Adipocyte (in vitro differentiated cells): ENCODE results near the gene C6orf47.
"Not testable (repeated sequence)": the region's sequence is repeated elsewhere in the genome, so short reads cannot be mapped to it uniquely, and the experiment has no call there.

Experiments used
- DNase-seq: peaks from one replicate; pipeline ENCODE4 v3.0.0-alpha.2; 2015; ENCODE audit warnings: low read depth
- H3K27me3 ChIP-seq: replicated peaks from 2 replicates; pipeline ENCODE4 v1.7.0; 2013; ENCODE audit warnings: mild to moderate bottlenecking, low read length, moderate library complexity; ENCODE audit not compliant: control insufficient read depth, insufficient read depth
- H3K36me3 ChIP-seq: 2 replicates; pipeline ENCODE4 v1.7.0; 2013; ENCODE audit warnings: low read length, mild to moderate bottlenecking, moderate library complexity; ENCODE audit not compliant: control insufficient read depth, insufficient read depth, severe bottlenecking
- H3K4me1 ChIP-seq: 2 replicates; pipeline ENCODE4 v1.7.0; 2013; ENCODE audit warnings: mild to moderate bottlenecking, low read length, moderate library complexity; ENCODE audit not compliant: control insufficient read depth, insufficient read depth
- H3K4me3 ChIP-seq: 2 replicates; pipeline ENCODE4 v1.7.0; 2013; ENCODE audit warnings: mild to moderate bottlenecking, low read length, moderate library complexity
- H3K9ac ChIP-seq: 2 replicates; pipeline ENCODE4 v1.7.0; 2013; ENCODE audit warnings: mild to moderate bottlenecking, low read length, moderate library complexity
- H3K9me3 ChIP-seq: 2 replicates; pipeline ENCODE4 v1.7.0; 2013; ENCODE audit warnings: mild to moderate bottlenecking, low read length, moderate library complexity; ENCODE audit not compliant: control insufficient read depth

Gene C6orf47

GRCh38 chr6:31660381-31661261 is at the start of gene C6orf47:
C6orf47 (minus strand) TSS chr6:31660778; CDS start chr6:31659947, 831 bp downstream.
- H3K27me3 ChIP-seq, result no peaks in the 10 kb centered on the region
- H3K36me3 ChIP-seq, result peaks cover 20% of the 10 kb centered on the region
- H3K9ac ChIP-seq, result peak within 1 kb of the TSS; percentile 97
- peaks cover 44% of the 10 kb centered on the region for H3K4me1 ChIP-seq
- H3K4me3 ChIP-seq, result peak within 1 kb of the TSS; percentile 98
- DNase-seq, result peak; percentile 93
- H3K9me3 ChIP-seq, result no peaks in the 10 kb centered on the region

GRCh38 chr6:31709157-31709556 is 48.6 kb upstream of the C6orf47 start:
- not testable (repeated sequence) for H3K36me3 ChIP-seq, H3K9ac ChIP-seq, H3K9me3 ChIP-seq, H3K4me3 ChIP-seq, DNase-seq, H3K4me1 ChIP-seq
- H3K27me3 ChIP-seq, result peaks cover 23% of the 10 kb centered on the region

- Histone ChIP-seq H3K27me3 (peaks cover 18% of the 10 kb centered on the region), H3K4me1 (peaks cover 3% of the 10 kb centered on the region), H3K36me3 (no peaks in the 10 kb centered on the region), H3K4me3 (no peak overlapping the region), H3K9ac (no peak overlapping the region), H3K9me3 (no peaks in the 10 kb centered on the region)
- no peak for DNase-seq
These were observed 47.6 kb upstream of the C6orf47 start for GRCh38 chr6:31708224-31708623.

GRCh38 chr6:31707701-31708100 is 47.1 kb upstream of the C6orf47 start:
- Histone ChIP-seq H3K27me3 (peaks cover 18% of the 10 kb centered on the region), H3K9me3 (no peaks in the 10 kb centered on the region), H3K4me3 (no peak overlapping the region), H3K4me1 (peaks cover 3% of the 10 kb centered on the region), H3K9ac (no peak overlapping the region), H3K36me3 (no peaks in the 10 kb centered on the region)
- DNase-seq, result no peak

- Histone ChIP-seq H3K4me3 (no peak within 1 kb of the TSS), H3K9ac (no peak within 1 kb of the TSS), H3K36me3 (no peaks in the 10 kb centered on the region), H3K27me3 (peaks cover 14% of the 10 kb centered on the region), H3K9me3 (no peaks in the 10 kb centered on the region), H3K4me1 (peaks cover 10% of the 10 kb centered on the region)
- no peak for DNase-seq
These were observed 46.0 kb upstream of the C6orf47 start, which contains the start of gene LY6G6F for GRCh38 chr6:31706599-31706998. LY6G6F (plus strand) TSS chr6:31706866; CDS start chr6:31706907, 41 bp downstream.

GRCh38 chr6:31705931-31706330 is 45.4 kb upstream of the C6orf47 start:
- no peak overlapping the region for H3K9ac ChIP-seq
- no peak for DNase-seq
- peaks cover 16% of the 10 kb centered on the region for H3K4me1 ChIP-seq
- H3K9me3 ChIP-seq, result no peaks in the 10 kb centered on the region
- peaks cover 7% of the 10 kb centered on the region for H3K27me3 ChIP-seq
- no peaks in the 10 kb centered on the region for H3K36me3 ChIP-seq
- H3K4me3 ChIP-seq, result no peak overlapping the region

- Histone ChIP-seq H3K9ac (peak within 1 kb of the TSS; percentile 95), H3K27me3 (no peaks in the 10 kb centered on the region), H3K36me3 (peaks cover under 1% of the 10 kb centered on the region), H3K4me3 (peak within 1 kb of the TSS; percentile 88), H3K9me3 (no peaks in the 10 kb centered on the region), H3K4me1 (peaks cover 16% of the 10 kb centered on the region)
- peak; percentile 99 for DNase-seq
These were observed 42.5 kb upstream of the C6orf47 start, which contains the start of gene ABHD16A for GRCh38 chr6:31702819-31703716. ABHD16A (minus strand) TSS chr6:31703324; CDS start chr6:31703281, 43 bp downstream.

GRCh38 chr6:31702405-31702818 is 41.8 kb upstream of the C6orf47 start:
- Histone ChIP-seq H3K27me3 (no peaks in the 10 kb centered on the region), H3K4me3 (peak overlapping the region; percentile 88), H3K9ac (peak overlapping the region; percentile 95), H3K36me3 (peaks cover 6% of the 10 kb centered on the region), H3K9me3 (no peaks in the 10 kb centered on the region), H3K4me1 (peaks cover 16% of the 10 kb centered on the region)
- DNase-seq, result peak; percentile 62

- H3K4me1 ChIP-seq, result peaks cover 16% of the 10 kb centered on the region
- H3K9me3 ChIP-seq, result no peaks in the 10 kb centered on the region
- peak; percentile 66 for DNase-seq
- no peaks in the 10 kb centered on the region for H3K27me3 ChIP-seq
- H3K36me3 ChIP-seq, result peaks cover 11% of the 10 kb centered on the region
- peak overlapping the region; percentile 88 for H3K4me3 ChIP-seq
- peak overlapping the region; percentile 95 for H3K9ac ChIP-seq
These were observed 41.3 kb upstream of the C6orf47 start for GRCh38 chr6:31701666-31702404.

- Histone ChIP-seq H3K36me3 (peaks cover 15% of the 10 kb centered on the region), H3K9me3 (no peaks in the 10 kb centered on the region), H3K4me1 (peaks cover 16% of the 10 kb centered on the region), H3K9ac (peak overlapping the region; percentile 95), H3K27me3 (no peaks in the 10 kb centered on the region), H3K4me3 (no peak overlapping the region)
- DNase-seq, result no peak
These were observed 40.3 kb upstream of the C6orf47 start for GRCh38 chr6:31700740-31701401.
